Skeletal muscle satellite cell (primary cell): ENCODE data around the gene CIDEB.
A peak's percentile ranks its signal among the peaks of the same experiment; 100 is the strongest.

ENCODE experiments used
- H3K27me3 ChIP-seq: 2 replicates; pipeline ENCODE4 v1.7.0; 2013; ENCODE audit warnings: low read length; ENCODE audit not compliant: control insufficient read depth, insufficient read depth
- H3K36me3 ChIP-seq: 2 replicates; pipeline ENCODE4 v1.7.0; 2013; ENCODE audit warnings: mild to moderate bottlenecking, control low read depth, low read length; ENCODE audit not compliant: insufficient read depth
- H3K4me1 ChIP-seq: 2 replicates; pipeline ENCODE4 v1.7.0; 2013; ENCODE audit warnings: low read length; ENCODE audit not compliant: control insufficient read depth, insufficient read depth
- H3K4me2 ChIP-seq: 2 replicates; pipeline ENCODE4 v1.7.0; 2013; ENCODE audit warnings: mild to moderate bottlenecking, low read length
- H3K4me3 ChIP-seq: 2 replicates; pipeline ENCODE4 v1.7.0; 2013; ENCODE audit warnings: low read length
- H3K9ac ChIP-seq: 2 replicates; pipeline ENCODE4 v1.7.0; 2013; ENCODE audit warnings: mild to moderate bottlenecking, low read depth, low read length, moderate library complexity
- H3K9me3 ChIP-seq: replicated peaks from 2 replicates; pipeline ENCODE4 v1.7.0; 2013; ENCODE audit warnings: mild to moderate bottlenecking, control low read depth, low read length

Gene CIDEB

GRCh38 chr14:24310265-24310645, 2.5 kb upstream of the CIDEB start:
- Histone ChIP-seq H3K4me1 (peaks cover 15% of the 10 kb centered on the region), H3K4me3 (no peak overlapping the region), H3K9me3 (no peaks in the 10 kb centered on the region), H3K4me2 (peak overlapping the region; percentile 75), H3K36me3 (peaks cover 16% of the 10 kb centered on the region), H3K9ac (no peak overlapping the region), H3K27me3 (no peaks in the 10 kb centered on the region)

GRCh38 chr14:24309538-24310264, 1.9 kb upstream of the CIDEB start, which contains the start of gene LTB4R2:
LTB4R2 (plus strand) TSS chr14:24310140; CDS start chr14:24310665, 525 bp downstream.
- Histone ChIP-seq H3K36me3 (peaks cover 22% of the 10 kb centered on the region), H3K4me1 (peaks cover 15% of the 10 kb centered on the region), H3K9me3 (no peaks in the 10 kb centered on the region), H3K4me3 (no peak within 1 kb of the TSS), H3K9ac (no peak within 1 kb of the TSS), H3K4me2 (peak within 1 kb of the TSS; percentile 75), H3K27me3 (no peaks in the 10 kb centered on the region)

- Histone ChIP-seq H3K4me3 (no peak overlapping the region), H3K9me3 (no peaks in the 10 kb centered on the region), H3K9ac (no peak overlapping the region), H3K4me2 (no peak overlapping the region), H3K4me1 (peaks cover 15% of the 10 kb centered on the region), H3K36me3 (peaks cover 33% of the 10 kb centered on the region), H3K27me3 (no peaks in the 10 kb centered on the region)
Measured at GRCh38 chr14:24308342-24309124, 756 bp upstream of the CIDEB start.

- no peaks in the 10 kb centered on the region for H3K9me3 ChIP-seq
- no peak overlapping the region for H3K4me3 ChIP-seq
- peaks cover 45% of the 10 kb centered on the region for H3K36me3 ChIP-seq
- H3K4me1 ChIP-seq: peaks cover 15% of the 10 kb centered on the region
- no peak overlapping the region for H3K4me2 ChIP-seq
- H3K27me3 ChIP-seq: no peaks in the 10 kb centered on the region
- H3K9ac ChIP-seq: no peak overlapping the region
Measured at GRCh38 chr14:24307156-24307574, 612 bp downstream of the CIDEB start.

- Histone ChIP-seq H3K4me1 (peaks cover 9% of the 10 kb centered on the region), H3K9me3 (no peaks in the 10 kb centered on the region), H3K27me3 (no peaks in the 10 kb centered on the region), H3K4me3 (no peak overlapping the region), H3K36me3 (peaks cover 52% of the 10 kb centered on the region), H3K9ac (no peak overlapping the region), H3K4me2 (no peak overlapping the region)
Measured at GRCh38 chr14:24304019-24304387, 3.8 kb downstream of the CIDEB start.

- Histone ChIP-seq H3K4me1 (peaks cover 19% of the 10 kb centered on the region), H3K9me3 (no peaks in the 10 kb centered on the region), H3K27me3 (no peaks in the 10 kb centered on the region), H3K4me2 (peak overlapping the region; percentile 99), H3K9ac (peak overlapping the region; percentile 91), H3K4me3 (peak overlapping the region; percentile 98), H3K36me3 (peaks cover 50% of the 10 kb centered on the region)
Measured at GRCh38 chr14:24300326-24300980, 7.3 kb downstream of the CIDEB start.

GRCh38 chr14:24299255-24300191, 8.3 kb downstream of the CIDEB start, which contains the start of the genes DHRS1 and NOP9:
DHRS1 (minus strand) TSS chr14:24299780; CDS start chr14:24299106, 674 bp downstream.
NOP9 (plus strand) TSS chr14:24299850; CDS start chr14:24299955, 105 bp downstream.
- Histone ChIP-seq H3K4me1 (peaks cover 19% of the 10 kb centered on the region), H3K9ac (peak within 1 kb of the TSS; percentile 91), H3K27me3 (no peaks in the 10 kb centered on the region), H3K36me3 (peaks cover 41% of the 10 kb centered on the region), H3K9me3 (no peaks in the 10 kb centered on the region), H3K4me3 (peak within 1 kb of the TSS; percentile 98), H3K4me2 (peak within 1 kb of the TSS; percentile 99)

GRCh38 chr14:24298892-24299254, 8.9 kb downstream of the CIDEB start:
- Histone ChIP-seq H3K36me3 (peaks cover 34% of the 10 kb centered on the region), H3K4me1 (peaks cover 19% of the 10 kb centered on the region), H3K27me3 (no peaks in the 10 kb centered on the region), H3K9me3 (no peaks in the 10 kb centered on the region), H3K4me3 (peak overlapping the region; percentile 98), H3K9ac (peak overlapping the region; percentile 91), H3K4me2 (peak overlapping the region; percentile 99)

GRCh38 chr14:24297190-24297964, 10.4 kb downstream of the CIDEB start:
- Histone ChIP-seq H3K36me3 (peaks cover 26% of the 10 kb centered on the region), H3K4me2 (no peak overlapping the region), H3K27me3 (no peaks in the 10 kb centered on the region), H3K9me3 (no peaks in the 10 kb centered on the region), H3K4me1 (peaks cover 19% of the 10 kb centered on the region), H3K9ac (no peak overlapping the region), H3K4me3 (no peak overlapping the region)
